ENCODE measurements around the gene ROBO1.

Gene ROBO1

GRCh38 chr3:78927759-78928158, 840.0 kb downstream of the ROBO1 start:
- no peak for DNase-seq (ENCODE audit: insufficient read length)
- TF ChIP-seq POLR2AphosphoS5 (IDR thresholded peaks at IDR 0.05; ENCODE audit: low read depth, low read length) = no peak
- no peak for TF ChIP-seq TAF1 (IDR thresholded peaks at IDR 0.05; ENCODE audit: borderline replicate concordance, low read depth, low read length)
- no peak for TF ChIP-seq POLR2A (IDR thresholded peaks at IDR 0.05; ENCODE audit: low read depth, low read length)
- FAIRE-seq = no peak

- no peak for TF ChIP-seq POLR2A (IDR thresholded peaks at IDR 0.05; ENCODE audit: low read depth, low read length)
- TF ChIP-seq TAF1 (IDR thresholded peaks at IDR 0.05; ENCODE audit: borderline replicate concordance, low read depth, low read length) = no peak
- TF ChIP-seq POLR2AphosphoS5 (IDR thresholded peaks at IDR 0.05; ENCODE audit: low read depth, low read length) = no peak
- DNase-seq (ENCODE audit: insufficient read length) = no peak
- FAIRE-seq = no peak
Measured at GRCh38 chr3:78926523-78926922, 841.3 kb downstream of the ROBO1 start.

- no peak for DNase-seq (ENCODE audit: insufficient read length)
- TF ChIP-seq POLR2AphosphoS5 (IDR thresholded peaks at IDR 0.05; ENCODE audit: low read depth, low read length) = no peak
- no peak for TF ChIP-seq POLR2A (IDR thresholded peaks at IDR 0.05; ENCODE audit: low read depth, low read length)
- TF ChIP-seq TAF1 (IDR thresholded peaks at IDR 0.05; ENCODE audit: borderline replicate concordance, low read depth, low read length) = no peak
- FAIRE-seq = no peak
Measured at GRCh38 chr3:78924711-78925110, 843.1 kb downstream of the ROBO1 start.

DNA sequence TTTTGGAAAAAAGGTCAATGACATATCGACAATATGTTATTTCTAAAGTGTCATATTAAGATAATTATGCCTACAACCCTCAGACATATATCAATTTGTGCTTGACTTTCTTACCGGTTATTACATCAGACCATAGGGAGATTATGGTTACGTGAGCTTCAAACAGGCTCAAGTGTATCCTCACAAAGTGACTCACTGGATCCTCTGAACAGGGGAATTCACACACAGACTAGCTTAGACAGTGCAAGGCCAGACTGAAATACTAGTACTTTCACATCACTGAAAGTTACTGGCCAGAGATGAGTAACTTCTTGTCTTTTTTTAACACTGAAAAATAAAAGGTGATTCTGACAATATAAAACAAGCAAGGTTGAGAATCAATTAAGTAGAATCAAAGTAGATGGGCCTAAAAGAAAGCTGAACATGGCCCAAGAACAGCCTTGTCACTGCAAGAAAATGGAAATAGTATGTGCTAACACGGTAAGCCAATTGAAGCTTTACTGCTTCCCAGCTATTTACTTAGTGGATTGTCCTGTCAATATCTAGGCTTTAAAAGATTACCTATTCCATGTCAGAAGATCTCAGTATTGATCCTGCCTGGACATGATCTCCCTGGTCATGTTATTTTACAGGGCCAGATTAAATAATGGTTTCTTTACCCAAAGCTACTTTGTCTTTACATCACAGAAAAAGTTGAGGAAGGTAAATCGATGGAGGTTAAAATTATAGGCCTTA, 848.6 kb downstream of the ROBO1 start:
- TF ChIP-seq TAF1 (IDR thresholded peaks at IDR 0.05; ENCODE audit: borderline replicate concordance, low read depth, low read length) (no peak), POLR2AphosphoS5 (IDR thresholded peaks at IDR 0.05; ENCODE audit: low read depth, low read length) (no peak), POLR2A (IDR thresholded peaks at IDR 0.05; ENCODE audit: low read depth, low read length) (no peak)
- DNase-seq (ENCODE audit: insufficient read length) (no peak), FAIRE-seq (no peak)

- DNase-seq (ENCODE audit: insufficient read length) = no peak
- FAIRE-seq = peak; percentile 27
Measured at GRCh38 chr3:78918361-78919020, 849.3 kb downstream of the ROBO1 start.

DNA sequence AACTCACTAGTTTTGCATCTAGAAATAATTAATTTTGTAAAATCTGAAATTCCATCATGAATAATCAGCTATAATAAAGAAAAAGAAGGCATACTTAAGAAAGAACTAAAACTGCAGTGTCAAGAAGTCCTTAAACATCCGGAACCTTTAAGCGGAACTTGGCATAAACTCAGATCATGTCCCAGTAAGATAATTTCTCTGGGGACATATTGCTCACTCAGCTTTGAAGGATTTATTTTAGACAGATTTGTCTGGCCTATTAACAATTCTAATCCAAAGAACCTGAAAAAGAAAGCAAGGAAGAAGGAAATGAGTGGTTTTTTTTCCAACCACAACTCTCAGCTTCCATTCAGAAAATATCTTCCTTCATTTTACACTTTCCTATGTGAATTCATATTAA, 850.3 kb downstream of the ROBO1 start:
- FAIRE-seq = no peak
- no peak for DNase-seq (ENCODE audit: insufficient read length)
- TF ChIP-seq TAF1 (IDR thresholded peaks at IDR 0.05; ENCODE audit: borderline replicate concordance, low read depth, low read length) = no peak
- TF ChIP-seq POLR2AphosphoS5 (IDR thresholded peaks at IDR 0.05; ENCODE audit: low read depth, low read length) = no peak
- TF ChIP-seq POLR2A (IDR thresholded peaks at IDR 0.05; ENCODE audit: low read depth, low read length) = no peak

More at GRCh38 chr3:78918361-78919020, 849.3 kb downstream of the ROBO1 start:
- TF ChIP-seq POLR2A (IDR thresholded peaks at IDR 0.05; ENCODE audit: low read depth, low read length) (no peak), TAF1 (IDR thresholded peaks at IDR 0.05; ENCODE audit: borderline replicate concordance, low read depth, low read length) (no peak), POLR2AphosphoS5 (IDR thresholded peaks at IDR 0.05; ENCODE audit: low read depth, low read length) (no peak)

GRCh38 chr3:78913711-78914110, 854.1 kb downstream of the ROBO1 start:
- FAIRE-seq (no peak), DNase-seq (ENCODE audit: insufficient read length) (no peak)
- TF ChIP-seq POLR2A (IDR thresholded peaks at IDR 0.05; ENCODE audit: low read depth, low read length) = no peak
- no peak for TF ChIP-seq TAF1 (IDR thresholded peaks at IDR 0.05; ENCODE audit: borderline replicate concordance, low read depth, low read length)
- no peak for TF ChIP-seq POLR2AphosphoS5 (IDR thresholded peaks at IDR 0.05; ENCODE audit: low read depth, low read length)

DNA sequence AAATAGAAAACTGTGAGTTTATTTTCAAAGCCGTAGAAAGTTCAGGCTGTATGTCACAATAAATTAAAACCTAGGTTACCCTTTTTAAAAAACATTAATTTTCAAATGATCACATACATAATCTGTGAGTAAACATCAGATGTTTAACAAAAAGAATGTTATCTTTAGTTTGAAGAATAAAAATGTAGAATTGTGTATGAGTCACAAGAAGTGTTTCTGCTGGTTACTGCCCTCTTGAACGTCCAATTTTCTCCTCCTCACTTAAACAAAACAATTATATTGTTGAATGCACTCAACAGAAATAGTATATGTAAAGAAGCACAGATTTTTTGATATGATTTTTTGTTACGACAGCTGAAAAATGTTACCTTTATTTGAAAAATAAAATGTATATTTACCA, 855.1 kb downstream of the ROBO1 start:
- no peak for FAIRE-seq
- TF ChIP-seq TAF1 (IDR thresholded peaks at IDR 0.05; ENCODE audit: borderline replicate concordance, low read depth, low read length) = no peak
- TF ChIP-seq POLR2A (IDR thresholded peaks at IDR 0.05; ENCODE audit: low read depth, low read length) = no peak
- no peak for TF ChIP-seq POLR2AphosphoS5 (IDR thresholded peaks at IDR 0.05; ENCODE audit: low read depth, low read length)
- DNase-seq (ENCODE audit: insufficient read length) = no peak

- no peak for FAIRE-seq
- TF ChIP-seq POLR2A (IDR thresholded peaks at IDR 0.05; ENCODE audit: low read depth, low read length) (no peak), POLR2AphosphoS5 (IDR thresholded peaks at IDR 0.05; ENCODE audit: low read depth, low read length) (no peak), TAF1 (IDR thresholded peaks at IDR 0.05; ENCODE audit: borderline replicate concordance, low read depth, low read length) (no peak)
- no peak for DNase-seq (ENCODE audit: insufficient read length)
Measured at GRCh38 chr3:78912259-78912658, 855.5 kb downstream of the ROBO1 start.

DNA sequence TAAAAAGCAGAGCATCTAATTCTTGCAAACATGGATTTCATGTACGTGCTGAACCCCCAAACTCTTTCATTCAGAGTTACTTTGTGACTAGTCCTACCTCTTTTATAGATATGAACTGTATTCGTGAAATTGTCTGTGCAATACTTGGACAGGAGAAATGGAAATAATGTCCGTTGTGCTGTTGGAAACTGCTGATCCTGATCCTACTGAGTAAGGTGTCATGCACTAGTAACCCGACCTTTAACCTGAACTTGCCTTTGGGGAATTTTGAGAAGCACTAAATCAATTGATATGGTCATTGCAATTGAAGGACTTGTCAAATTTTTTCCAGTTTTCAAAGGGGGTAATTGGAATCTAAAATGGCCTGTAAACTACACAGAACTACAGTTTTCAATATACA, 856.4 kb downstream of the ROBO1 start:
- FAIRE-seq (no peak), DNase-seq (ENCODE audit: insufficient read length) (no peak)
- TF ChIP-seq POLR2AphosphoS5 (IDR thresholded peaks at IDR 0.05; ENCODE audit: low read depth, low read length) (no peak), POLR2A (IDR thresholded peaks at IDR 0.05; ENCODE audit: low read depth, low read length) (no peak), TAF1 (IDR thresholded peaks at IDR 0.05; ENCODE audit: borderline replicate concordance, low read depth, low read length) (no peak)

DNA sequence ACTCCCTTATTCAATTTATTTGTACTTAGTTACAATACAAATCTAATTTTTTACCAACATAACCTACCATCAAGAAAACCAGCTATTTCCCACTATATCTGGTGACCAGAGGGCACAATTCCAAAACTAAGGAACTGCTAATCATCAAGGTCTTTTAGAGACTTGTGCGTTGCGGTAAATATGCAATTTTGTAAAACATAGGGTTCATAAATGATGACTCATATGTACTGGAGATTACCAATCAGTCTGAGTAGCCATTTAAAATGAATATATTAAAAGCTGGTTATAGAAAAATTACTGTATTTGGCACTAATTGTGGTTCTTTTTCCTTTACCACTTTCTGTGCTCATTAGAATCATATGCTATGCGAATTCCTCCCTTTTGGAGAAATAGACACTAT, 859.6 kb downstream of the ROBO1 start:
- DNase-seq (ENCODE audit: insufficient read length) (no peak), FAIRE-seq (no peak)
- TF ChIP-seq POLR2AphosphoS5 (IDR thresholded peaks at IDR 0.05; ENCODE audit: low read depth, low read length) (no peak), TAF1 (IDR thresholded peaks at IDR 0.05; ENCODE audit: borderline replicate concordance, low read depth, low read length) (no peak), POLR2A (IDR thresholded peaks at IDR 0.05; ENCODE audit: low read depth, low read length) (no peak)

GRCh38 chr3:78907367-78907766, 860.4 kb downstream of the ROBO1 start:
- TF ChIP-seq POLR2A (IDR thresholded peaks at IDR 0.05; ENCODE audit: low read depth, low read length) = no peak
- FAIRE-seq = no peak
- no peak for DNase-seq (ENCODE audit: insufficient read length)

Data from GM12892 (cell line).